ENCODE measurements around the gene MGAT5.

MGAT5 gene

GRCh38 chr2:134366359-134366758 lies 112.5 kb downstream of the MGAT5 start:
- no peak for ATAC-seq
- no peak for TF ChIP-seq ARNTL (CRISPR knock-in tag; IDR thresholded peaks at IDR 0.05; ENCODE audit: borderline replicate concordance, low read depth)
- no peak for TF ChIP-seq PATZ1 (CRISPR knock-in tag; IDR thresholded peaks at IDR 0.05; ENCODE audit: borderline replicate concordance)
- TF ChIP-seq ZNF70 (CRISPR knock-in tag; IDR thresholded peaks at IDR 0.05) = no peak
- no peak for TF ChIP-seq SNAI2 (CRISPR knock-in tag; IDR thresholded peaks at IDR 0.05)
- TF ChIP-seq CSDC2 (CRISPR knock-in tag; IDR thresholded peaks at IDR 0.05) = no peak
- TF ChIP-seq ZNF565 (CRISPR knock-in tag; conservative IDR thresholded peaks at IDR 0.05; ENCODE audit: low read depth) = no peak
- TF ChIP-seq PPARA (CRISPR knock-in tag; IDR thresholded peaks at IDR 0.05; ENCODE audit: borderline replicate concordance) = no peak
- TF ChIP-seq BACH2 (CRISPR knock-in tag; IDR thresholded peaks at IDR 0.05; ENCODE audit: borderline replicate concordance) = no peak
- no peak for TF ChIP-seq ZNF8 (CRISPR knock-in tag; IDR thresholded peaks at IDR 0.05)

GRCh38 chr2:134367213-134367612 lies 113.3 kb downstream of the MGAT5 start:
- TF ChIP-seq GLIS3 (CRISPR knock-in tag; IDR thresholded peaks at IDR 0.05) (no peak), ZNF70 (CRISPR knock-in tag; IDR thresholded peaks at IDR 0.05) (no peak), ZNF8 (CRISPR knock-in tag; IDR thresholded peaks at IDR 0.05) (no peak), PATZ1 (CRISPR knock-in tag; IDR thresholded peaks at IDR 0.05; ENCODE audit: borderline replicate concordance) (no peak), OSR1 (CRISPR knock-in tag; IDR thresholded peaks at IDR 0.05) (no peak), RARB (CRISPR knock-in tag; IDR thresholded peaks at IDR 0.05) (no peak), ZC3H10 (CRISPR knock-in tag; IDR thresholded peaks at IDR 0.05) (no peak), TSHZ2 (CRISPR knock-in tag; IDR thresholded peaks at IDR 0.05) (no peak), BACH2 (CRISPR knock-in tag; IDR thresholded peaks at IDR 0.05; ENCODE audit: borderline replicate concordance) (no peak), ARNTL (CRISPR knock-in tag; IDR thresholded peaks at IDR 0.05; ENCODE audit: borderline replicate concordance, low read depth) (no peak), TCF4 (CRISPR knock-in tag; IDR thresholded peaks at IDR 0.05; ENCODE audit: borderline replicate concordance) (no peak), ZFP3 (CRISPR knock-in tag; IDR thresholded peaks at IDR 0.05) (no peak), ZNF565 (CRISPR knock-in tag; conservative IDR thresholded peaks at IDR 0.05; ENCODE audit: low read depth) (no peak), TOX (CRISPR knock-in tag; IDR thresholded peaks at IDR 0.05; ENCODE audit: borderline replicate concordance) (no peak)
- ATAC-seq = no peak

GRCh38 chr2:134368009-134368817 lies 114.3 kb downstream of the MGAT5 start:
- TF ChIP-seq RARB (CRISPR knock-in tag; IDR thresholded peaks at IDR 0.05) = no peak
- TF ChIP-seq SNAI2 (CRISPR knock-in tag; IDR thresholded peaks at IDR 0.05) = no peak
- no peak for TF ChIP-seq TSHZ2 (CRISPR knock-in tag; IDR thresholded peaks at IDR 0.05)
- no peak for TF ChIP-seq OSR1 (CRISPR knock-in tag; IDR thresholded peaks at IDR 0.05)
- TF ChIP-seq ZNF8 (CRISPR knock-in tag; IDR thresholded peaks at IDR 0.05) = no peak
- no peak for TF ChIP-seq POU6F1 (CRISPR knock-in tag; IDR thresholded peaks at IDR 0.05; ENCODE audit: borderline replicate concordance, low read depth)
- no peak for TF ChIP-seq CREB5 (CRISPR knock-in tag; IDR thresholded peaks at IDR 0.05; ENCODE audit: low read depth)
- TF ChIP-seq PATZ1 (CRISPR knock-in tag; IDR thresholded peaks at IDR 0.05; ENCODE audit: borderline replicate concordance) = no peak
- no peak for TF ChIP-seq BACH2 (CRISPR knock-in tag; IDR thresholded peaks at IDR 0.05; ENCODE audit: borderline replicate concordance)
- TF ChIP-seq ARNTL (CRISPR knock-in tag; IDR thresholded peaks at IDR 0.05; ENCODE audit: borderline replicate concordance, low read depth) = no peak
- no peak for TF ChIP-seq PPARA (CRISPR knock-in tag; IDR thresholded peaks at IDR 0.05; ENCODE audit: borderline replicate concordance)
- ATAC-seq = peak; percentile 81
